Fibroblast of upper back skin (primary cell): ENCODE results near the gene WSCD1.

Experiments
- DNase-seq: peaks from one replicate; pipeline ENCODE4 v3.0.0-alpha.2; 2013

The WSCD1 gene

GRCh38 chr17:6061290-6061689, 8.9 kb upstream of the WSCD1 start:
- DNase-seq: peak; percentile 45

GRCh38 chr17:6064868-6065267, 5.3 kb upstream of the WSCD1 start:
- DNase-seq: no peak

- DNase-seq: no peak
Measured at GRCh38 chr17:6065351-6065750, 4.8 kb upstream of the WSCD1 start.

GRCh38 chr17:6066183-6066948, 3.8 kb upstream of the WSCD1 start:
- no peak for DNase-seq

GRCh38 chr17:6067060-6067459, 3.1 kb upstream of the WSCD1 start:
- DNase-seq: no peak

GRCh38 chr17:6070430-6070912, 292 bp downstream of the WSCD1 start:
- DNase-seq: no peak

GRCh38 chr17:6070913-6071511, 833 bp downstream of the WSCD1 start:
- DNase-seq: no peak

- no peak for DNase-seq
Measured at GRCh38 chr17:6071528-6072065, 1.4 kb downstream of the WSCD1 start.

- peak; percentile 29 for DNase-seq
Measured at GRCh38 chr17:6072157-6072556, 2.0 kb downstream of the WSCD1 start.

GRCh38 chr17:6072611-6073010, 2.4 kb downstream of the WSCD1 start:
- no peak for DNase-seq

GRCh38 chr17:6073620-6074019, 3.4 kb downstream of the WSCD1 start:
- no peak for DNase-seq

GRCh38 chr17:6075050-6075449, 4.9 kb downstream of the WSCD1 start:
- no peak for DNase-seq

- DNase-seq: no peak
Measured at GRCh38 chr17:6075845-6076244, 5.7 kb downstream of the WSCD1 start.

- DNase-seq: no peak
Measured at GRCh38 chr17:6077752-6078151, 7.6 kb downstream of the WSCD1 start.

GRCh38 chr17:6078458-6078871, 8.3 kb downstream of the WSCD1 start:
- no peak for DNase-seq

GRCh38 chr17:6079155-6079888, 9.1 kb downstream of the WSCD1 start:
- no peak for DNase-seq

GRCh38 chr17:6079960-6080359, 9.8 kb downstream of the WSCD1 start:
- no peak for DNase-seq

- DNase-seq: no peak
Measured at GRCh38 chr17:6080711-6081430, 10.7 kb downstream of the WSCD1 start.

GRCh38 chr17:6082335-6082734, 12.2 kb downstream of the WSCD1 start:
- no peak for DNase-seq

GRCh38 chr17:6084311-6085161, 14.4 kb downstream of the WSCD1 start:
- DNase-seq: no peak

- no peak for DNase-seq
Measured at GRCh38 chr17:6085812-6086211, 15.6 kb downstream of the WSCD1 start.
